Rectal smooth muscle tissue (tissue), 1 donor: ENCODE data around the gene NEGR1.
"Not testable (repeated sequence)": the region's sequence is repeated elsewhere in the genome, so short reads cannot be mapped to it uniquely, and the experiment has no call there.

Experiments
- H3K27ac ChIP-seq: one replicate; pipeline ENCODE4 v1.7.0; 2013; ENCODE audit warnings: low read depth, low read length, inconsistent platforms
- H3K27me3 ChIP-seq: one replicate; pipeline ENCODE4 v1.7.0; 2013; ENCODE audit warnings: low read length; ENCODE audit not compliant: control insufficient read depth, insufficient read depth
- H3K36me3 ChIP-seq: one replicate; pipeline ENCODE4 v1.7.0; 2013; ENCODE audit warnings: low read length; ENCODE audit not compliant: control insufficient read depth, insufficient read depth
- H3K4me1 ChIP-seq: one replicate; pipeline ENCODE4 v1.7.0; 2013; ENCODE audit warnings: low read length; ENCODE audit not compliant: control insufficient read depth, insufficient read depth
- H3K4me3 ChIP-seq: one replicate; pipeline ENCODE4 v1.7.0; 2013; ENCODE audit warnings: low read length
- H3K9ac ChIP-seq: one replicate; pipeline ENCODE4 v1.7.0; 2013; ENCODE audit warnings: low read length

Gene NEGR1

DNA sequence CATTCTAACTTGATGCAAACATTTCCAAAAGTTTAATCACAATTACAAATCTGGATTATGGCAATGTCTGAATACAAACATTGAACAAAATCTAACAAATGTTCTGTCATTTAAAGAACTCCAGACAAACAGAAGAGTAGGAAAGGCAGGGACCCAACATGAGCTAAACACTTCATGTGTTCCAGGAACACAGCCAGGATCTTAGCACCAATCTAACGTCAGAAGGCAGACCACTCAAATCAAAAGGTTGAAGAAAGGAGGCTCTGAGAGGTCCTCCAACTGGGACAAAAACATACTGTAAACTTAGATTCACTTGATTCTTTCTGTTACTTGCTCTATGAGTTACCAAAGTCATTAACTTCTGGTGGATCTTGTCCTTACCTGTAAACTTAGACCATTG lies 374.0 kb downstream of the NEGR1 start:
- Histone ChIP-seq H3K27ac (peak overlapping the region; percentile 30), H3K27me3 (no peaks in the 10 kb centered on the region), H3K4me1 (no peaks in the 10 kb centered on the region), H3K36me3 (no peaks in the 10 kb centered on the region), H3K9ac (no peak overlapping the region), H3K4me3 (no peak overlapping the region)

DNA sequence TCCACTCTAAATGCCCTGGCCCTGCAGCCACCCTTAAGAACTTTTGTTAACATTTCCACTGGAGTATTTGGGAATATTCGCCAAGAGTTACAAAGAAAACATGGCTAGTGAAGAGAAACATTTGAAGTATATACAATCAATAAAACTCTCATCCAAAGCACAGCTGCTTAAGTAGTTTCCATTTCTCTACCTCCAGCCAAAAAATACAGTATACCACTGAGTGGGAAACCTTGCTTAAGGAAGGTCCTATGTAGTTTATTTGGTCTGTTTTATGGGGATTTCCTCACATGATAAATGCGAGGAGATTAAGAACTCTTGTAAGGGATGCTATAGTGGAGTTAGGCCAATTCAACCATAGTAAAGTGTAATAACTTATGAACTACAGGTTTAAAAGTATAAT lies 382.5 kb downstream of the NEGR1 start:
- Histone ChIP-seq H3K4me1 (peaks cover 3% of the 10 kb centered on the region), H3K36me3 (no peaks in the 10 kb centered on the region), H3K27me3 (no peaks in the 10 kb centered on the region), H3K27ac (no peak overlapping the region), H3K9ac (no peak overlapping the region), H3K4me3 (no peak overlapping the region)

- H3K27me3 ChIP-seq, H3K4me1 ChIP-seq, H3K36me3 ChIP-seq, H3K4me3 ChIP-seq, H3K27ac ChIP-seq, H3K9ac ChIP-seq: not testable (repeated sequence)
Observed at GRCh38 chr1:71888166-71888565, 394.2 kb downstream of the NEGR1 start.

DNA sequence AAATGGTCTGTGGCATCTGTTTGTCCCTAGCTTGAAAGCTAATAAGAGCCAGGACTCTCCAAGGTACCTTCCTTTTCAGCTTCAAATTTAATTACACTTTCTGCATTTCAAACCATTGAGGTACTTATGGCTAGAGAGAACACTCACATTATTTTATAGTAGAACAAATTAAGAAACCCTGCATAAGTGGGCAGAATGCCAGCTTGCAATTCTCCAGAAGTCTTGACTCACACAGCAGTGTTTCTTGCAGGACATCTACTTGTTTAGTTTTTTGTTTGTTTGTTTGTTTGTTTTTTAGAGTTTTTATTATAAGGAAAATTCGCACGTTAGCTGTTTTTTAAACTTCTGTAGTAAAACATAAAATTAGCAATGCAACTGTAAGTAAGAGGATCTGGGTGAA lies 397.2 kb downstream of the NEGR1 start:
- H3K4me1 ChIP-seq = no peaks in the 10 kb centered on the region

DNA sequence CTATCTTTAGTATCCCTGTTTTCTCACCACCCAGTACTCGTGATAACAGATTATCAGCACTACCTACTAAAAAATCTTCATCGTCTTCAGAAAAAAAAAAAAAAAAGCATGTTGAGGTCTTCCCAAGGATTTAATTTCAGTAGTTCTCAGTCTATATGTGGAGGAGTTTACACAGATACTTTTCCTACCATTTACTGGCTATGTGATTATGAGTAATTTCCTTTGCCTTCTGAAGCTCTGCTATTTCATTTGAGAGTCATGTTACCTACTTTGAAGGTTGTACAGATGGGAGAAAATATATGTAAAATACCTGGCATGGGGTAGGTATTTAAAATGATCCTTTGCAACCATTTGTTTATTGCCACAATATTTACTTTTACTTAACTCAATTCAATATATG lies 399.7 kb downstream of the NEGR1 start:
- H3K27me3 ChIP-seq = no peaks in the 10 kb centered on the region
- no peak overlapping the region for H3K9ac ChIP-seq
- no peaks in the 10 kb centered on the region for H3K4me1 ChIP-seq
- no peaks in the 10 kb centered on the region for H3K36me3 ChIP-seq
- no peak overlapping the region for H3K27ac ChIP-seq
- H3K4me3 ChIP-seq = no peak overlapping the region

More for the DNA sequence above, 397.2 kb downstream of the NEGR1 start:
- H3K27me3 ChIP-seq = no peaks in the 10 kb centered on the region
- no peak overlapping the region for H3K27ac ChIP-seq
- no peak overlapping the region for H3K9ac ChIP-seq
- H3K36me3 ChIP-seq = no peaks in the 10 kb centered on the region
- no peak overlapping the region for H3K4me3 ChIP-seq

GRCh38 chr1:71882226-71882625 lies 400.1 kb downstream of the NEGR1 start:
- Histone ChIP-seq H3K27ac (no peak overlapping the region), H3K36me3 (no peaks in the 10 kb centered on the region), H3K4me3 (no peak overlapping the region), H3K4me1 (no peaks in the 10 kb centered on the region), H3K27me3 (no peaks in the 10 kb centered on the region), H3K9ac (no peak overlapping the region)

- Histone ChIP-seq H3K36me3 (no peaks in the 10 kb centered on the region), H3K27me3 (no peaks in the 10 kb centered on the region), H3K27ac (no peak overlapping the region), H3K9ac (no peak overlapping the region), H3K4me3 (no peak overlapping the region), H3K4me1 (no peaks in the 10 kb centered on the region)
Observed at GRCh38 chr1:71881611-71882010, 400.7 kb downstream of the NEGR1 start.

DNA sequence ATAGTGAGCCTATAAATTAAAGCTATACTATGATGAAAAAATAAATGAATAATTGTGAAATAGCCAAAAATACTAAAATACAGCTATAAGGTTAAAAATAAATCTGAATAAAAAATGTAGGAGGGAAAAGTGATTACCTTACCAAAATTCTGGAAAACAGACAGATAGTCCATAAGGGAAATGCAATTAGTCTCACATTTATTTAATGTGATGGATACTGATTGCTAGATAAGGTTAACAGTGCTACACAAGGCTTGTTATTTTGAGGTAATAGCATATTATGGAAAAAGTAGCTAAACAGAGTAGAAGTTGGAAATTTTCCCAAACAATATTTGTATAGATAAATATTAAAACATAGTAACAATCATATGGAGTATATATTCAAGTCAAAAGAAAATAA lies 413.0 kb downstream of the NEGR1 start:
- Histone ChIP-seq H3K36me3 (no peaks in the 10 kb centered on the region), H3K4me1 (no peaks in the 10 kb centered on the region), H3K4me3 (no peak overlapping the region), H3K9ac (no peak overlapping the region), H3K27ac (no peak overlapping the region), H3K27me3 (no peaks in the 10 kb centered on the region)

DNA sequence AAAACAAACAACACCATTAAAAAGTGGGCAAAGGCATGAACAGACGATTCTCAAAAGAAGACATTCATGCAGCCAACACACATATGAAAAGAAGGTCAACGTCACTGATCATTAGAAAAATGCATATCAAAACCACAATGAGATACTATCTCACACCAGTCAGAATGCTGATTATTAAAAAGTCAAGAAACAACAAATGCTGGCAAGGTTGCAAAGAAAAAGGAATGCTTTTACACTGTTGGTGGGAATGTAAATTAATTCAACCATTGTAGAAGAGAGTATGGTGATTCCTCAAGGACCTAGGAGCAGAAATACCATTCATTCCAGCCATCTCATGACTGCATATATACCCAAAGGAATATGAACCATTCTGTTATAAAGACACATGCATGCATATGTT lies 419.6 kb downstream of the NEGR1 start:
- Histone ChIP-seq H3K27ac (no peak overlapping the region), H3K4me3 (no peak overlapping the region), H3K9ac (no peak overlapping the region), H3K4me1 (no peaks in the 10 kb centered on the region), H3K36me3 (no peaks in the 10 kb centered on the region), H3K27me3 (no peaks in the 10 kb centered on the region)

- Histone ChIP-seq H3K27ac (no peak overlapping the region), H3K27me3 (no peaks in the 10 kb centered on the region), H3K9ac (no peak overlapping the region), H3K36me3 (no peaks in the 10 kb centered on the region), H3K4me1 (no peaks in the 10 kb centered on the region), H3K4me3 (no peak overlapping the region)
Observed at GRCh38 chr1:71861022-71861421, 421.3 kb downstream of the NEGR1 start.

GRCh38 chr1:71859806-71860205 lies 422.5 kb downstream of the NEGR1 start:
- H3K9ac ChIP-seq = no peak overlapping the region
- H3K4me1 ChIP-seq = no peaks in the 10 kb centered on the region
- no peaks in the 10 kb centered on the region for H3K36me3 ChIP-seq
- H3K27ac ChIP-seq = no peak overlapping the region
- no peak overlapping the region for H3K4me3 ChIP-seq
- no peaks in the 10 kb centered on the region for H3K27me3 ChIP-seq

DNA sequence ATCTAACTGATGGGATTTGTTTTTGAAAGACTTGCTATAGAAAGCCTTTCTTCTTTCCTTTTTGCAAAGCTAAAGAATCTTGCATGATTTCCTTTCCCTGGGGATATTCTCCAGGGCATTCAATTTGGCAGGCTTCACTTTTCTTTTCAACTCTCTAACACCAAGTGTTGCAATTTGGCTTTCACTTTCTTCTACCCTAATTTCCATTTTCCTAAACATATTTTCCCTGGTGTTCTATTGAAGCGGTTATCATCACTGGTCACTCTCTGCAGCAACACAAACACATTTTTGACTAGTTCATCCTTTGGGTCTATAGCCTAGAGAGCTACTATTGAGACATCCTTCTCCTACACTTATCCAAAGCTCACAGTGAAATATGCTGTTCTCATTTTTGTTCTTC lies 424.5 kb downstream of the NEGR1 start:
- no peaks in the 10 kb centered on the region for H3K36me3 ChIP-seq
- no peaks in the 10 kb centered on the region for H3K4me1 ChIP-seq
- H3K9ac ChIP-seq = no peak overlapping the region
- H3K4me3 ChIP-seq = no peak overlapping the region
- no peaks in the 10 kb centered on the region for H3K27me3 ChIP-seq
- no peak overlapping the region for H3K27ac ChIP-seq

GRCh38 chr1:71853360-71853759 lies 429.0 kb downstream of the NEGR1 start:
- H3K27ac ChIP-seq = no peak overlapping the region
- H3K9ac ChIP-seq = no peak overlapping the region
- no peak overlapping the region for H3K4me3 ChIP-seq
- H3K36me3 ChIP-seq = no peaks in the 10 kb centered on the region
- H3K27me3 ChIP-seq = no peaks in the 10 kb centered on the region
- H3K4me1 ChIP-seq = no peaks in the 10 kb centered on the region

DNA sequence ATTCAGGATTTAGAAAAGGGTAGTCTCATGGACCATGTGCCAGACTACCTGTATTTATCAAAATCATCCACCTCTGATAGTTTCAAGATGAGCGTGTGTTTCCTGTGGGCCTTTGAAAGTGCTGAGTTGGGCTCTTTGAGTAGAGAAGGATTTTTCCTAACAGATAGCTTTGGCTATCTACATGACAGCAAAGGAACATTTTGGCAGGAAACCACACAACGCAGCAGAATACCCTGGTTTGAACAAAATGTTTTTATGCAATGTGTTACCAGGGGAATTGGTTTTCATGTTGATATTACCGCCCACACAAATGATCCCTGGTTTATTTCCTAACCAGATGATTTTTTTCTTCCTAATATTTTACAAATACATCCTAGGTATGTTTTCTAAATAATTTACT lies 431.4 kb downstream of the NEGR1 start:
- no peak overlapping the region for H3K4me3 ChIP-seq
- H3K27me3 ChIP-seq = no peaks in the 10 kb centered on the region
- H3K4me1 ChIP-seq = no peaks in the 10 kb centered on the region
- H3K27ac ChIP-seq = no peak overlapping the region
- H3K9ac ChIP-seq = no peak overlapping the region
- no peaks in the 10 kb centered on the region for H3K36me3 ChIP-seq
